Suprapubic skin (tissue), 3 donors: ENCODE measurements around the gene PRSS33.

Source experiments
- CTCF ChIP-seq, 2 donors: fragments of 200-600 bp in 1 of 2; fragments of 450-650 bp in 1 of 2; sonication (generic) in 1 of 2; IDR thresholded peaks; one replicate each; pipeline ENCODE4 v1.5.1; 2016 to 2019; ENCODE audit warnings: antibody characterized with exemption in 2 of 2, mild to moderate bottlenecking in 1 of 2, moderate library complexity in 1 of 2
- EP300 ChIP-seq: sonication (generic); formaldehyde crosslinking; IDR thresholded peaks from one replicate; pipeline ENCODE4 v1.6.1; 2017; ENCODE audit warnings: antibody characterized with exemption
- POLR2A ChIP-seq, 2 donors: fragments of 450-650 bp; IDR thresholded peaks; one replicate each; pipeline ENCODE4 v1.6.1; 2017; ENCODE audit warnings: antibody characterized with exemption in 2 of 2, mild to moderate bottlenecking in 2 of 2, moderate library complexity in 2 of 2

DNA sequence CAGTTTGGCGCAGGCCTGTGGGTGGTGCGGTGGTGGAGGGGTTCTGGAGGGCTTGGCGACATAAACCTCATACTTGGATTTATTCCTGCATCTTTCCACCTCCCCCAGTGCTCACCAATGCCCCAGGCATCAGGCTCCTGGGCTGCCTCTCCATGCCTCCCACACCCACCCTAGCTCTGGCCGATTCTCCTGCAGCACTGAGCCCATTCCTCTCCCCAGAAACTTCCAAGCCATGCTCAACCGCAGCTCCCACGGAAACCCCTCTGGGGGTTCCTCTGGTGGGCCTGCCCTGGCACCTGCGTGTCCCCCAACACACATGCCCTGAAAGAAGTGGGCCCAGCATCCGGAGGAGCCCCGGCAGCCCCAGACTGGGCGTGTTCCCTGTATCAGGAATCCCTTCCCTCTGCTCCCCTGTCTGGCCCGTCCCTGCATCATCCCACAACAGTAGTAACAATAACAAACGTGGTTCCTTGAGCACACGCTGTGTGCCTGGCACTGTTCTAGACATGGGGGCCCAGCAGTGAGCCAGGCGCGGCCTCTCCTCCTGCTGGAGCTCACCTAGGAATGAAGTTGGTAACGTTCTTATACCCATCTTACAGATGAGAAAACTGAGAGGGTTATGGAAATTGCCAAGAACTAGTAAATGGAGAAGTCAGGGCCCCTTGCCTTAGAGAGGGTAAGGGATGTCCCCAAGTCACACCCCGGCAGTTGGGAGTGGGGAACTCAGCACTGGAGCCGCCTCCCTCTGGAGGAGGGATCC lies 32.0 kb upstream of the PRSS33 start:
- TF ChIP-seq CTCF (IDR thresholded peaks at IDR 0.05), result no peak
- no peak for TF ChIP-seq EP300
- no peak for TF ChIP-seq POLR2A (IDR thresholded peaks at IDR 0.05)
